Spleen (tissue), 7 donors: Measurements from ENCODE around the gene H6PD.

Source experiments
- POLR2A ChIP-seq, 3 donors: fragments of 450-650 bp; IDR thresholded peaks; one replicate each; pipeline ENCODE4 v1.5.1; 2017; ENCODE audit warnings: antibody characterized with exemption in 3 of 3, mild to moderate bottlenecking in 1 of 3
- POLR2AphosphoS5 ChIP-seq, 3 donors: sonication (generic); formaldehyde crosslinking; IDR thresholded peaks; one replicate each; pipeline ENCODE4 v1.5.1; 2017; ENCODE audit warnings: antibody characterized with exemption in 3 of 3
- TF ChIP-seq, protein P1 (sequence below), 11 experiments: fragments of 200-600 bp in 7 of 11; fragments of 450-650 bp in 4 of 11; sonication (generic) in 4 of 11; IDR thresholded peaks in 8 of 11; conservative IDR thresholded peaks in 3 of 11; 1 replicate in 7 of 11; 2 replicates in 4 of 11; pipeline versions ENCODE4 v1.4.0 to v1.8.0; 2016 to 2021; ENCODE audit warnings: antibody characterized with exemption in 11 of 11, inconsistent platforms in 4 of 11, mild to moderate bottlenecking in 1 of 11
- donor health status: DM: no; HTN: no; CAD: no; lungs with moderate emphysema.
- donor health status: DM: no; HTN: no; CAD: no.
- donor health status: DM: no; HTN: no; CAD: no.

DNA sequence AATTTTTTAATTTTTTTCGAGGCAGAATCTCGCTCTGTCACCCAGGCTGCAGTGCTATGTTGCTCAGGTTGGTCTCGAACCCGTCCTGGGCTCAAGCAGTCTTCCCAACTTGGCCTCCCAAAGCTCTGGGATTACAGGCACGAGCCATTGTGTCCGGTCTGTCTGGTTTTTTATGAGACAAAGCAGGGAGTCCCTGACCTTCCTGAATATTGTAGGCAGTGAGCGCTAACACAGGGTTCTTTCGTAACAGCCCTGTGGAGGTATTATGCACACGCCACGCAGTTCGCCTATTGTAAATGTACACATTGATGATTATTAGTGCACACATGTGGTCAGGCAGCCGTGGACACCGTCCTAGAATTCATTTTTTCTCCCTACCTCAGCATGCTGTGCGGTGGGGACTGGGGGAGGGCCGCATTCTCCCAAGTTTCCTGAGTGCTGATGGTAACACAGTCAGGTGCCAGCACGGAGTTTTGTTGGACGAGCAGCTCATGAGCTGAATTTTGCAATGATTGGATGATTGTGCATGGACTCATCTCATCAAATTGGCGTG, 77.7 kb downstream of the H6PD start:
- TF ChIP-seq, protein P1, sequence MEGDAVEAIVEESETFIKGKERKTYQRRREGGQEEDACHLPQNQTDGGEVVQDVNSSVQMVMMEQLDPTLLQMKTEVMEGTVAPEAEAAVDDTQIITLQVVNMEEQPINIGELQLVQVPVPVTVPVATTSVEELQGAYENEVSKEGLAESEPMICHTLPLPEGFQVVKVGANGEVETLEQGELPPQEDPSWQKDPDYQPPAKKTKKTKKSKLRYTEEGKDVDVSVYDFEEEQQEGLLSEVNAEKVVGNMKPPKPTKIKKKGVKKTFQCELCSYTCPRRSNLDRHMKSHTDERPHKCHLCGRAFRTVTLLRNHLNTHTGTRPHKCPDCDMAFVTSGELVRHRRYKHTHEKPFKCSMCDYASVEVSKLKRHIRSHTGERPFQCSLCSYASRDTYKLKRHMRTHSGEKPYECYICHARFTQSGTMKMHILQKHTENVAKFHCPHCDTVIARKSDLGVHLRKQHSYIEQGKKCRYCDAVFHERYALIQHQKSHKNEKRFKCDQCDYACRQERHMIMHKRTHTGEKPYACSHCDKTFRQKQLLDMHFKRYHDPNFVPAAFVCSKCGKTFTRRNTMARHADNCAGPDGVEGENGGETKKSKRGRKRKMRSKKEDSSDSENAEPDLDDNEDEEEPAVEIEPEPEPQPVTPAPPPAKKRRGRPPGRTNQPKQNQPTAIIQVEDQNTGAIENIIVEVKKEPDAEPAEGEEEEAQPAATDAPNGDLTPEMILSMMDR (IDR thresholded peaks at IDR 0.05 in 8 of 11, conservative IDR thresholded peaks at IDR 0.05 in 3 of 11) = no peak
- TF ChIP-seq POLR2AphosphoS5 (IDR thresholded peaks at IDR 0.05) (no peak), POLR2A (IDR thresholded peaks at IDR 0.05) (no peak)
